Tibial nerve (tissue), 4 donors: Measurements from ENCODE around the gene CHST12. TPM values are rescaled to one million over a fixed set of nuclear protein-coding genes. Genes with fewer than 3 reads are reported as not detected.
"Not testable (repeated sequence)": the region's sequence is repeated elsewhere in the genome, so short reads cannot be mapped to it uniquely, and the experiment has no call there.

Experiments
- DNase-seq, 2 donors: peaks; one replicate each; pipeline ENCODE4 v3.0.0-alpha.2; 2019; ENCODE audit warnings: low spot score in 2 of 2
- H3K27ac ChIP-seq, 4 donors: fragments of 200-600 bp; sonication (generic) in 3 of 4; one replicate each; pipeline ENCODE4 v1.5.1; 2017 to 2019; ENCODE audit warnings: mild to moderate bottlenecking in 1 of 4
- H3K27me3 ChIP-seq, 2 donors: fragments of 200-600 bp; sonication (generic) in 1 of 2; one replicate each; pipeline versions ENCODE4 v1.5.1 to v1.6.0; 2017 to 2019
- H3K36me3 ChIP-seq, 3 donors: fragments of 200-600 bp; sonication (generic); one replicate each; pipeline ENCODE4 v1.5.1; 2018 to 2019
- H3K4me1 ChIP-seq, 4 donors: fragments of 200-600 bp; sonication (generic) in 3 of 4; one replicate each; pipeline ENCODE4 v1.5.1; 2017 to 2019
- H3K4me3 ChIP-seq, 4 donors: fragments of 200-600 bp; sonication (generic) in 3 of 4; one replicate each; pipeline ENCODE4 v1.5.1; 2017 to 2019; ENCODE audit warnings: mild to moderate bottlenecking in 1 of 4, moderate library complexity in 1 of 4
- H3K9me3 ChIP-seq, 4 donors: fragments of 200-600 bp; sonication (generic) in 3 of 4; one replicate each; pipeline ENCODE4 v1.5.1; 2017 to 2019
- CTCF ChIP-seq, 5 experiments: fragments of 200-600 bp in 3 of 5; fragments of 450-650 bp in 2 of 5; sonication (generic) in 3 of 5; IDR thresholded peaks; one replicate each; pipeline ENCODE4 v1.5.1; 2016 to 2019; ENCODE audit warnings: antibody characterized with exemption in 5 of 5, mild to moderate bottlenecking in 3 of 5, moderate library complexity in 2 of 5
- EP300 ChIP-seq, 2 donors: sonication (generic); formaldehyde crosslinking; IDR thresholded peaks; one replicate each; pipeline ENCODE4 v1.6.1; 2017; ENCODE audit warnings: antibody characterized with exemption in 2 of 2, mild to moderate bottlenecking in 1 of 2
- POLR2A ChIP-seq, 2 donors: fragments of 450-650 bp; IDR thresholded peaks; one replicate each; pipeline ENCODE4 v1.6.1; 2017; ENCODE audit warnings: antibody characterized with exemption in 2 of 2, mild to moderate bottlenecking in 2 of 2, moderate library complexity in 2 of 2
- WGBS, 2 donors: methylation state at CpG; one replicate each; pipeline ENCODE4 v1.1.5; 2018; 5-methylcytosine and 5-hydroxymethylcytosine counted together
- total RNA-seq, 4 donors: library from RNA; depleted of rRNA; stranded (reverse); fragments of >200 nt; gene quantifications; one replicate each; pipeline ENCODE4 v1.1.0, GENCODE V29; 2016

The CHST12 gene
- total RNA-seq, 4 donors from 2014 or later, result 21.0 to 29.9 (median 29.3) TPM

DNA sequence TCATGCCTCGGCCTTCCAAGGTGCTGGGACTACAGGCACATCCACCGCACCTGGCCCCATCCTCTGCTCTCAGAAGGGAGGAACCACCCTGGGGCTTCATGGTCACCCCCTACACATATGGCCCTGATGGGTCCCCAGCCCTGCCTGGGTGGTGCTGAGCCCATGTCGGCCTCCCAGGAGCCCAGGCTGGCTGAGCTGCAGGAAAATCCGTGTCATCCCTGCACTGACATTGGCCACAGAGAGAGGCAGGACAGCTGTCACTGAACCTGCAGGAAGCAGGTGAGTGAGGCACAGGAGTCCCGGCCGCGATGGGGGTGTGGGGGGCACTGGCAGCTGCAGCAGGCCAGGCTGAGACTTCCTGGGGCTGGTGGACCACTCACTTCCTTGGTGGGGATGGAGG lies 64.8 kb downstream of the CHST12 start:
- Histone ChIP-seq H3K4me1 (peaks cover 0 to 12% (median 0%) of the 10 kb centered on the region in 4 donors), H3K27ac (no peak overlapping the region), H3K9me3 (no peaks in the 10 kb centered on the region), H3K36me3 (no peaks in the 10 kb centered on the region), H3K27me3 (no peaks in the 10 kb centered on the region), H3K4me3 (no peak overlapping the region)
- WGBS, 2 donors, result 86 to 88% methylated on average over 5 to 7 of the region's 7 CpGs
- no peak for TF ChIP-seq CTCF (IDR thresholded peaks at IDR 0.05)
- no peak for TF ChIP-seq EP300 (IDR thresholded peaks at IDR 0.05)
- no peak for TF ChIP-seq POLR2A (IDR thresholded peaks at IDR 0.05)
- no peak for DNase-seq

DNA sequence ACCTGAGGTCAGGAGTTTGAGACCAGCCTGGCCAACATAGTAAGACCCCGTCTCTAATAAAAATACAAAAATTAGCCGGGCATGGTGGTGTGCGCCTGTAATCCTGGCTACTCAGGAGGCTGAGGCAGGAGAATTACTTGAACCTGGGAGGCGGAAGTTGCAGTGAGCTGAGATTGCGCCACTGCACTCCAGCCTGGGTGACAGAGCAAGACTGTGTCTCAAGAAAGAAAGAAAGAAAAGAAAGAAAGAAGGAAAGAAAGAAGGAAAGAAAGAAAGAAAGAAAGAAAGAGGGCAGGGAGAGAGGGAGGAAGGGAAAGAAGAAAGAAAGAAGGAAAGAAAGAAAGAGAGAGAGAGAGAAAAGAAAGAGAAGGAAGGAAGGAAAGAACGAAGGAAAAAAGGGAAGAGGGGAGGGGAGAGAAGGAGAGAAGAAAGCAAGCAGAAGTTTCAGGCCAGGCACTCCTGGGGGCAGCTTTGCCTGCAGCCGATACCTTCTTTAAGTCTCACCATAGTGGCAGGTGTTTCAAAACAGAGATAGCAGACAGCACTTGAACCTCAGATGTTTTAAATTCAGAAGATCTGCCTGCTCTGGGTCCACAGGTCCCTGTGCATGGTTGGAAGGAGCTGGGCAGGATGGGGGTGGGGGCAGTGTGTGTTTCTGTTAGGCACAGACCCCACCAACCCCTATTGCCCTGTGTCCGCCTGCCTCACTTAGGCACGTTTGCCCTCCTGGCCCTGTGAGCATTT lies 66.2 kb downstream of the CHST12 start:
- not testable (repeated sequence) for H3K36me3 ChIP-seq, H3K4me3 ChIP-seq, H3K27ac ChIP-seq, DNase-seq, H3K9me3 ChIP-seq, H3K27me3 ChIP-seq
- WGBS, 2 donors, result 79 to 80% methylated on average over 9 of the region's 9 CpGs
- peaks cover 0 to 12% (median 0%) of the 10 kb centered on the region in 4 donors for H3K4me1 ChIP-seq

GRCh38 chr7:2470204-2471021 lies 67.0 kb downstream of the CHST12 start:
- no peak overlapping the region for H3K4me3 ChIP-seq
- 66 to 69% methylated on average over 19 of the region's 19 CpGs for WGBS, 2 donors
- H3K4me1 ChIP-seq, result peaks cover 0 to 12% (median 0%) of the 10 kb centered on the region in 4 donors
- TF ChIP-seq POLR2A (IDR thresholded peaks at IDR 0.05) (no peak), EP300 (IDR thresholded peaks at IDR 0.05) (no peak), CTCF (IDR thresholded peaks at IDR 0.05) (no peak)
- H3K36me3 ChIP-seq, result no peaks in the 10 kb centered on the region
- H3K9me3 ChIP-seq, result no peaks in the 10 kb centered on the region
- no peaks in the 10 kb centered on the region for H3K27me3 ChIP-seq
- DNase-seq, result no peak
- H3K27ac ChIP-seq, result no peak overlapping the region

DNA sequence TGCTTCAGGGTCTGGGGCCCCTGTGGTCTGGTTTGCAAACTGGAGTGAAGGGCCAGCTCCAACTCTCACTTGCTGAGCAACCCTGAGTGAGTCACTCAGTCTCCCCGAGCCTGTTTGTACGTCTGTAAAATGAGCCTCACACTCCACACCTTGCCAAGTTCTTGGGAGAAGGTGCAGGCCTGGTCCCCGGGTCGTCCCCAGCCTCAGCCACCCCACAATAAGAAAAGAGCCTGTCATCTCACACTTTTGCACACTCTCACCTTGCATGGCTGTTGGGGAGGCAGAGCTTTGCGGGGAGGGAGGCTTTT lies 67.6 kb downstream of the CHST12 start:
- H3K36me3 ChIP-seq, result no peaks in the 10 kb centered on the region
- no peaks in the 10 kb centered on the region for H3K9me3 ChIP-seq
- WGBS, 2 donors, result 67 to 81% methylated on average over 4 to 5 of the region's 5 CpGs
- TF ChIP-seq POLR2A (IDR thresholded peaks at IDR 0.05) (no peak), CTCF (IDR thresholded peaks at IDR 0.05) (no peak), EP300 (IDR thresholded peaks at IDR 0.05) (no peak)
- H3K4me3 ChIP-seq, result no peak overlapping the region
- no peaks in the 10 kb centered on the region for H3K27me3 ChIP-seq
- no peak overlapping the region for H3K27ac ChIP-seq
- DNase-seq, result no peak
- peaks cover 0 to 12% (median 0%) of the 10 kb centered on the region in 4 donors for H3K4me1 ChIP-seq

- TF ChIP-seq EP300 (IDR thresholded peaks at IDR 0.05), result no peak
- no peak for TF ChIP-seq POLR2A (IDR thresholded peaks at IDR 0.05)
- TF ChIP-seq CTCF (IDR thresholded peaks at IDR 0.05), result no peak
These were observed 68.0 kb downstream of the CHST12 start for GRCh38 chr7:2471396-2471795.

More at GRCh38 chr7:2471396-2471795, 68.0 kb downstream of the CHST12 start:
- WGBS, 2 donors, result 46 to 73% methylated on average over 2 to 7 of the region's 17 CpGs
- H3K27ac ChIP-seq, result no peak overlapping the region
- H3K4me3 ChIP-seq, result no peak overlapping the region
- H3K36me3 ChIP-seq, result no peaks in the 10 kb centered on the region
- DNase-seq, result no peak
- H3K4me1 ChIP-seq, result peaks cover 0 to 12% (median 0%) of the 10 kb centered on the region in 4 donors
- H3K27me3 ChIP-seq, result no peaks in the 10 kb centered on the region
- H3K9me3 ChIP-seq, result no peaks in the 10 kb centered on the region
